ENCODE data around the gene CEP72.
A peak's percentile ranks its signal among the peaks of the same experiment; 100 is the strongest.

CEP72 gene

DNA sequence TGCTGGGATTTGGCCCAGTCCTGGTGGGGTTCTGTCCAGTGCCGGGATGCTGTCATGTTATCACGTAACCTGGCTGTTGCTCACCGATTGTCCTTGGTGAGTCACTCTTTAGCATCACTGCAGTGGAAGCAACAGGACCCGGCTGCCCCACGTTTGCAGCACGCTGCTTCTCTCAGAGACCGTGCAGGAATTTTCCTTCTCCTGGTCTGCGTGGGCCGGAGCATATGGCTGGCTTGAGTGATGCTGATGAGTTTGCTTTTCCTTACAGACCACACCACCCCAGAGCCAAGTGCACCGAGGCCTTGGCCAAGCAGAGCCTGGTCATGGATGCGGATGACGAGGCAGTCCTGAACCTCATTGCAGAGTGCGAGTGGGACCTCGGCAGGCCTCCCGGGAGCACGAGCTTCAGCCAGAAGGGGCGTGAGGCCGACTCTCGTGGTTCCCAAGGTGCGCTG, 21.4 kb downstream of the CEP72 start:
- no peaks in the 10 kb centered on the region for H3K27me3 Mint-ChIP-seq (ENCODE audit: low read depth, poor library complexity)
- TF ChIP-seq, protein P1, sequence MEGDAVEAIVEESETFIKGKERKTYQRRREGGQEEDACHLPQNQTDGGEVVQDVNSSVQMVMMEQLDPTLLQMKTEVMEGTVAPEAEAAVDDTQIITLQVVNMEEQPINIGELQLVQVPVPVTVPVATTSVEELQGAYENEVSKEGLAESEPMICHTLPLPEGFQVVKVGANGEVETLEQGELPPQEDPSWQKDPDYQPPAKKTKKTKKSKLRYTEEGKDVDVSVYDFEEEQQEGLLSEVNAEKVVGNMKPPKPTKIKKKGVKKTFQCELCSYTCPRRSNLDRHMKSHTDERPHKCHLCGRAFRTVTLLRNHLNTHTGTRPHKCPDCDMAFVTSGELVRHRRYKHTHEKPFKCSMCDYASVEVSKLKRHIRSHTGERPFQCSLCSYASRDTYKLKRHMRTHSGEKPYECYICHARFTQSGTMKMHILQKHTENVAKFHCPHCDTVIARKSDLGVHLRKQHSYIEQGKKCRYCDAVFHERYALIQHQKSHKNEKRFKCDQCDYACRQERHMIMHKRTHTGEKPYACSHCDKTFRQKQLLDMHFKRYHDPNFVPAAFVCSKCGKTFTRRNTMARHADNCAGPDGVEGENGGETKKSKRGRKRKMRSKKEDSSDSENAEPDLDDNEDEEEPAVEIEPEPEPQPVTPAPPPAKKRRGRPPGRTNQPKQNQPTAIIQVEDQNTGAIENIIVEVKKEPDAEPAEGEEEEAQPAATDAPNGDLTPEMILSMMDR (IDR thresholded peaks at IDR 0.05) = no peak
- no peaks in the 10 kb centered on the region for H3K9me3 Mint-ChIP-seq
- peaks cover 52% of the 10 kb centered on the region for H3K36me3 Mint-ChIP-seq (ENCODE audit: low read depth)
- no peak for DNase-seq
- peak overlapping the region; percentile 74 for H3K27ac Mint-ChIP-seq
- H3K4me1 Mint-ChIP-seq = peaks cover 6% of the 10 kb centered on the region
- H3K4me3 Mint-ChIP-seq = no peak overlapping the region

DNA sequence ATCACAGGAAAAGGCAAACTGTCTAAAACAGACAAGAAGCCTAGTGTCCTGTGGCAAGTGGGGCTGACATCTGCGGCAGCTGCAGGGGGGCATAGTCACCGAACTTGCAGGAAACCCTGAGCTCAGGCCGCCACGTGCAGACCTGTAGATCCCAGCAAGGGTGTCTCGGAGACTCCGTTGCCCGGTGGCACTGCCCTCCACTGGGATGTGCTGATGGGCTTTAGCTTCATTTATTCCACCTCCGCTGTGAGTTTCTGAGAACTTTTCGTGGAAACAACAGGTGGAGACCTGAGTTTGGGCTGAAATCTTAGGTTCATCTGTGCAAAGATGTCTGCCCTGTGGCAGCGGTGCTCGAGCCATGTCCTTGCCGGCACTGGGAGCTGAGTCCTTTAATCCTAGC, 22.1 kb downstream of the CEP72 start:
- Mint-ChIP-seq H3K27ac (peak overlapping the region; percentile 36), H3K4me3 (no peak overlapping the region), H3K9me3 (no peaks in the 10 kb centered on the region), H3K4me1 (peaks cover under 1% of the 10 kb centered on the region), H3K27me3 (ENCODE audit: low read depth, poor library complexity) (no peaks in the 10 kb centered on the region), H3K36me3 (ENCODE audit: low read depth) (peaks cover 46% of the 10 kb centered on the region)
- no peak for DNase-seq
- TF ChIP-seq, protein P1 (IDR thresholded peaks at IDR 0.05) = no peak

- Mint-ChIP-seq H3K36me3 (ENCODE audit: low read depth) (peaks cover 50% of the 10 kb centered on the region), H3K4me1 (no peaks in the 10 kb centered on the region), H3K9me3 (no peaks in the 10 kb centered on the region), H3K27ac (no peak overlapping the region), H3K27me3 (ENCODE audit: low read depth, poor library complexity) (no peaks in the 10 kb centered on the region), H3K4me3 (no peak overlapping the region)
- TF ChIP-seq, protein P1 (IDR thresholded peaks at IDR 0.05) = no peak
- DNase-seq = no peak
Observed at GRCh38 chr5:635306-636055, 23.3 kb downstream of the CEP72 start.

GRCh38 chr5:636951-637350, 24.8 kb downstream of the CEP72 start:
- TF ChIP-seq, protein P1 (IDR thresholded peaks at IDR 0.05) = no peak

GRCh38 chr5:637581-638450, 25.7 kb downstream of the CEP72 start:
- Mint-ChIP-seq H3K27ac (no peak overlapping the region), H3K36me3 (ENCODE audit: low read depth) (peaks cover 50% of the 10 kb centered on the region), H3K27me3 (ENCODE audit: low read depth, poor library complexity) (no peaks in the 10 kb centered on the region), H3K4me3 (no peak overlapping the region), H3K9me3 (no peaks in the 10 kb centered on the region), H3K4me1 (no peaks in the 10 kb centered on the region)
- TF ChIP-seq, protein P1 (IDR thresholded peaks at IDR 0.05) = no peak
- no peak for DNase-seq

More at GRCh38 chr5:636951-637350, 24.8 kb downstream of the CEP72 start:
- DNase-seq = no peak
- H3K4me3 Mint-ChIP-seq = no peak overlapping the region
- peaks cover 50% of the 10 kb centered on the region for H3K36me3 Mint-ChIP-seq (ENCODE audit: low read depth)
- no peaks in the 10 kb centered on the region for H3K9me3 Mint-ChIP-seq
- no peaks in the 10 kb centered on the region for H3K27me3 Mint-ChIP-seq (ENCODE audit: low read depth, poor library complexity)
- no peak overlapping the region for H3K27ac Mint-ChIP-seq
- no peaks in the 10 kb centered on the region for H3K4me1 Mint-ChIP-seq
